Measurements from ENCODE around the gene SLC30A7.

GRCh38 chr1:100860397-100860991 is 35.4 kb upstream of the SLC30A7 start:
- TF ChIP-seq CTCF (IDR thresholded peaks at IDR 0.05) (no peak), POLR2AphosphoS5 (IDR thresholded peaks at IDR 0.05; ENCODE audit: insufficient read depth in 1 of 2, low read depth in 1 of 2) (no peak), POLR2A (IDR thresholded peaks at IDR 0.05) (no peak)
